Testis (tissue), 3 donors: ENCODE results near the gene AGGF1. TPM values are rescaled to one million over a fixed set of nuclear protein-coding genes. Genes with fewer than 3 reads are reported as not detected.

Source experiments
- DNase-seq: peaks from one replicate; pipeline ENCODE4 v3.0.0-alpha.2; 2019
- H3K27ac ChIP-seq, 2 donors: fragments of 200-600 bp; sonication (generic); one replicate each; pipeline ENCODE4 v1.5.1; 2019
- H3K27me3 ChIP-seq: fragments of 200-600 bp; sonication (generic); one replicate; pipeline ENCODE4 v1.5.1; 2019
- H3K36me3 ChIP-seq: fragments of 200-600 bp; sonication (generic); one replicate; pipeline ENCODE4 v1.5.1; 2017; ENCODE audit warnings: low read depth; ENCODE audit errors: missing control alignments
- H3K4me1 ChIP-seq: fragments of 200-600 bp; sonication (generic); one replicate; pipeline ENCODE4 v1.5.1; 2019
- H3K4me3 ChIP-seq, 2 donors: fragments of 200-600 bp; sonication (generic); one replicate each; pipeline ENCODE4 v1.5.1; 2017 to 2019
- H3K9me3 ChIP-seq: fragments of 200-600 bp; sonication (generic); one replicate; pipeline ENCODE4 v1.5.1; 2017
- POLR2A ChIP-seq: fragments of 450-650 bp; IDR thresholded peaks from one replicate; pipeline ENCODE4 v1.6.1; 2017; ENCODE audit warnings: antibody characterized with exemption, mild to moderate bottlenecking, moderate library complexity
- WGBS, 2 donors: methylation state at CpG; one replicate each; pipeline ENCODE4 v1.1.5; 2018; 5-methylcytosine and 5-hydroxymethylcytosine counted together
- intact Hi-C: fragments of 100-400 bp; cut with DNase I; formaldehyde crosslinking; loops from one replicate; pipeline ENCODE4 v1.15.1; 2023; ENCODE audit warnings: low total_unique reads
- polyA plus RNA-seq: library from polyadenylated mRNA; stranded (reverse); fragments of 350-450 nt; fragmentation: Illumina TruSeq; extraction: RNeasy Lipid Tissue Mini Kit (QIAGEN cat#74804); gene quantifications from one replicate; pipeline ENCODE4 v1.2.3, GENCODE V29; 2014; ENCODE audit warnings: low read depth, low replicate concordance; ENCODE audit not compliant: insufficient read depth
- total RNA-seq, 2 donors: library from RNA; depleted of rRNA; stranded (reverse); fragments of >200 nt; gene quantifications; one replicate each; pipeline ENCODE4 v1.2.3, GENCODE V29; 2016
- TF ChIP-seq, protein P1 (sequence below), 3 experiments: fragments of 450-650 bp in 2 of 3; fragments of 200-600 bp in 1 of 3; sonication (generic) in 1 of 3; IDR thresholded peaks; one replicate each; pipeline ENCODE4 v1.5.1; 2016 to 2019; ENCODE audit warnings: antibody characterized with exemption in 3 of 3, mild to moderate bottlenecking in 2 of 3, moderate library complexity in 1 of 3

The AGGF1 gene
- total and polyA plus RNA-seq, 3 donors from 2014 or later = 22.8 to 58.0 (median 50.4) TPM

DNA sequence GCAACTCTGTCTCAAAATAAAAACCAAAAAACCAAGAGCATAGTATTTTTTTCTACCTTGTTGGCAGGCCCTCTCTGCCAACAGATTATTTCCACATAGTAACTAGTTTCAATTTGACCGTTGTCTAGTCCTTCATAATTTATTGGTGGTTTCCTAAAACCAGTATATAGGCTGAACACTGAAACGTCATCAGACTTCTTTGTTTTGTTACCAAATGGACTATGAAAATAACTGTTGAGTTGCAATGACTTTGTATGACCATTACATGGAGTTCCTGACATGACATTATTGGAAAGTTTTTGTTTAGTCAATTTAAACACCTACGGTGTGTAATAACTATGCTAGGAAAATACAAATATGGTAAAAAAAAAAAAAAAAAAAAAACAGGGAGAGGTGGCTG, 1.7 kb downstream of the AGGF1 start:
- Histone ChIP-seq H3K36me3 (no peaks in the 10 kb centered on the region), H3K27me3 (no peaks in the 10 kb centered on the region), H3K27ac (no peak overlapping the region), H3K4me3 (peak overlapping the region in 1 of 2 donors; percentile 99), H3K9me3 (no peaks in the 10 kb centered on the region), H3K4me1 (peaks cover 5% of the 10 kb centered on the region)
- intact Hi-C loops = no loop called here
- WGBS, 2 donors = 75 to 77% methylated on average over 3 of the region's 3 CpGs
- TF ChIP-seq POLR2A = no peak
- TF ChIP-seq, protein P1, sequence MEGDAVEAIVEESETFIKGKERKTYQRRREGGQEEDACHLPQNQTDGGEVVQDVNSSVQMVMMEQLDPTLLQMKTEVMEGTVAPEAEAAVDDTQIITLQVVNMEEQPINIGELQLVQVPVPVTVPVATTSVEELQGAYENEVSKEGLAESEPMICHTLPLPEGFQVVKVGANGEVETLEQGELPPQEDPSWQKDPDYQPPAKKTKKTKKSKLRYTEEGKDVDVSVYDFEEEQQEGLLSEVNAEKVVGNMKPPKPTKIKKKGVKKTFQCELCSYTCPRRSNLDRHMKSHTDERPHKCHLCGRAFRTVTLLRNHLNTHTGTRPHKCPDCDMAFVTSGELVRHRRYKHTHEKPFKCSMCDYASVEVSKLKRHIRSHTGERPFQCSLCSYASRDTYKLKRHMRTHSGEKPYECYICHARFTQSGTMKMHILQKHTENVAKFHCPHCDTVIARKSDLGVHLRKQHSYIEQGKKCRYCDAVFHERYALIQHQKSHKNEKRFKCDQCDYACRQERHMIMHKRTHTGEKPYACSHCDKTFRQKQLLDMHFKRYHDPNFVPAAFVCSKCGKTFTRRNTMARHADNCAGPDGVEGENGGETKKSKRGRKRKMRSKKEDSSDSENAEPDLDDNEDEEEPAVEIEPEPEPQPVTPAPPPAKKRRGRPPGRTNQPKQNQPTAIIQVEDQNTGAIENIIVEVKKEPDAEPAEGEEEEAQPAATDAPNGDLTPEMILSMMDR (IDR thresholded peaks at IDR 0.05) = no peak
- DNase-seq = no peak

DNA sequence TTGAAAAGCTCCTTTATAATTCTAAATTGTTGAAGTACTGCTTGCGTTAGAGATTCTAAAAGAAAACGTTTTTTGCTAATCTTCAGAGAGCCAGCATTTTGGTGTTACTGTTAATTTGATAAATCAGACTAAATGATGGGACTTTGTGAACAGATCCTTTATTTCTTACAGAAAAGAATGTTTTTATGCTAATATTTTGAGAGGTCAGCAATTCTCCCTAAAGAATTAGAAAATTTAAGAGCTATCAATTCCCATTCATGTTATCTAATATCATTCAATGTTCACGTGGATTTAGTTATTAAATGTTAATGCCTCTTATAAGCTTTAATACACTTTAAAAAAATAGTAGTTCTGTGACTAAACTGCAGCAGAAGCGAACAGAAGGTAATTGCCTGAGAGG, 2.4 kb downstream of the AGGF1 start:
- intact Hi-C loops = no loop called here
- TF ChIP-seq POLR2A = no peak
- TF ChIP-seq, protein P1 (IDR thresholded peaks at IDR 0.05) = no peak
- peaks cover 5% of the 10 kb centered on the region for H3K4me1 ChIP-seq
- DNase-seq = no peak
- no peak overlapping the region for H3K4me3 ChIP-seq
- no peaks in the 10 kb centered on the region for H3K36me3 ChIP-seq
- H3K27me3 ChIP-seq = no peaks in the 10 kb centered on the region
- no peaks in the 10 kb centered on the region for H3K9me3 ChIP-seq
- 41 to 61% methylated on average over 4 of the region's 4 CpGs for WGBS, 2 donors
- no peak overlapping the region for H3K27ac ChIP-seq

DNA sequence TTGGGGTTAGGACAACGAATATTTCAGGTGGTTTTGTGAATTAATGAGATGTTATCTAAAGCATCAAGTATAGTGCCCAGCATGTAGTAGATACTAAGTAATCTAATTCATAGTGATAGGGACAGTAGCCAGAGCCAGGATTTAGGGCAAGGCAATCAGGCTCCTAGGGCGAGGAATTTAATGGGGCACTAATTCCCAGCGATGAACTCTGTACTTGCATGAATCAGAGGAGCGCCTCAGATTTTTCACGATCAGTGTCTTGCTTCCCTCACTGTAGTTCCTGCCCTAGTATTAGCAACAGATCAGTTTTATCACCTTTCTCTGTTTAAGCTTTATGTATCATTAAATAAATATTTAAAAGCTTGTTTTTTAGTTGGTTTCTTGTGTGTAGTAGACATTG, 3.1 kb downstream of the AGGF1 start:
- H3K36me3 ChIP-seq = no peaks in the 10 kb centered on the region
- no peak overlapping the region for H3K27ac ChIP-seq
- no peak for DNase-seq
- intact Hi-C loops = no loop called here
- no peaks in the 10 kb centered on the region for H3K9me3 ChIP-seq
- no peaks in the 10 kb centered on the region for H3K27me3 ChIP-seq
- TF ChIP-seq, protein P1 (IDR thresholded peaks at IDR 0.05) = no peak
- TF ChIP-seq POLR2A = no peak
- H3K4me1 ChIP-seq = peaks cover 5% of the 10 kb centered on the region
- 74 to 76% methylated on average over 5 of the region's 5 CpGs for WGBS, 2 donors
- H3K4me3 ChIP-seq = no peak overlapping the region

DNA sequence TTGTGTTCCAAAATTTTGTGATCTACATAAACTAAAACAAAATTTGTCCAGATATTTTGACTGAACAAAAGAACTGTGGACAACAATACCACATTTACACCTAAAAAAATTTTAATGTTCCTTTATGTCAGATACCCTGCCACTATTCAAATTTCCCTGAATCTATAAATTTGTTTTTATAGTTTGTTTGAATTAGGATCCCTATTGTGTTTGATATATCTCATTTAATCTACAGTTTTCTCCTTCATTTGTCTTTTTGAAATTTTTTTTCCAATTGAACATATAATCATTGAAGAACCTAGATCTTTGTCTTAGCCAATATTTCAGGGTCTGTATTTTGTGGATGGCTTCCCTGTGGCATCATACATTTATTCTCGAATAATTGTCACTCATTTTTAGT, 5.7 kb downstream of the AGGF1 start:
- H3K4me1 ChIP-seq = peaks cover 5% of the 10 kb centered on the region
- H3K4me3 ChIP-seq = no peak overlapping the region
- intact Hi-C loops = no loop called here
- no peak overlapping the region for H3K27ac ChIP-seq
- TF ChIP-seq, protein P1 (IDR thresholded peaks at IDR 0.05) = no peak
- no peak for TF ChIP-seq POLR2A
- H3K9me3 ChIP-seq = no peaks in the 10 kb centered on the region
- no peaks in the 10 kb centered on the region for H3K27me3 ChIP-seq
- 90 to 92% methylated on average over 1 of the region's 1 CpG for WGBS, 2 donors
- DNase-seq = no peak
- no peaks in the 10 kb centered on the region for H3K36me3 ChIP-seq

DNA sequence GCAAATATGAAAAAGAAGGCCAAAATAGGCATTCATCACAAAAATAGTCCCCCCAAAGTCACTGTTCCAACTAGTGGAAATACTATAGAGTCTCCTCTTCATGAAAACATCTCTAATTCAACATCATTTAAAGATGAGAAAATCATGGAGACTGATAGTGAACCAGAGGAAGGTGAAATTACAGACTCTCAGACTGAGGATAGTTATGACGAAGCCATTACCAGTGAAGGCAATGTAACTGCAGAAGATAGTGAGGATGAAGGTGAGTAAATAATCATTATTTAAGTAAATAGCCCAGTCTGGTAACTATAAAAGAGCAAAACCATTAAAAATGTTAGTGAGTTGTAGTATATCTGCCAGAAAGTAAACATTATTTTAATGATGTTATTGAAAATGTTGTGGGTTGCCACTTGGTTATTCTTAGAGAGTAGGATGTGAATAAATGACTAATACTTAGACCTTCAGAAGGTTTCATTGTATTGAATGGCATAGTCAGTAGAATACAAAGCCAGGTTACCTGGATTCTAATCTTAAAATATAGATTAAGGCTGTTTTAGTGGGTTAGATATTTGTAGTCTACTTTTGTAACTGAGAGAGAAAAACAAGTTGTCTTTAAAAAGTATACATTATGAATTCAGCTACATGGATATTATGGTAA, 16.3 kb downstream of the AGGF1 start:
- Histone ChIP-seq H3K9me3 (no peaks in the 10 kb centered on the region), H3K36me3 (no peaks in the 10 kb centered on the region), H3K27ac (no peak overlapping the region), H3K4me1 (no peaks in the 10 kb centered on the region), H3K4me3 (no peak overlapping the region), H3K27me3 (no peaks in the 10 kb centered on the region)
- DNase-seq = no peak
- intact Hi-C loops = no loop called here
- TF ChIP-seq, protein P1 (IDR thresholded peaks at IDR 0.05) = no peak
- no peak for TF ChIP-seq POLR2A
- 93 to 100% methylated on average over 1 of the region's 1 CpG for WGBS, 2 donors
